Measurements from ENCODE around the gene HSBP1L1.
A peak's percentile ranks its signal among the peaks of the same experiment; 100 is the strongest.
"Not testable (repeated sequence)": the region's sequence is repeated elsewhere in the genome, so short reads cannot be mapped to it uniquely, and the experiment has no call there.

The HSBP1L1 gene

GRCh38 chr18:79988451-79989194, 24.2 kb downstream of the HSBP1L1 start, which contains the start of gene TXNL4A:
Gene TXNL4A, minus strand, starts transcription at chr18:79988563. Its CDS starts 171 bp downstream, at chr18:79988392.
- 2% methylated on average over 71 of the region's 71 CpGs for WGBS
- H2AK5ac ChIP-seq (ENCODE audit: low read length, severe bottlenecking), result no peak within 1 kb of the TSS

GRCh38 chr18:79989195-79989497, 24.7 kb downstream of the HSBP1L1 start:
- Histone ChIP-seq H3K4me2 (ENCODE audit: low read length, poor library complexity, severe bottlenecking) (peak overlapping the region; percentile 91), H3K18ac (ENCODE audit: low read depth in 1 of 2, low read length in 2 of 2) (no peak overlapping the region), H3K79me1 (replicated peaks; ENCODE audit: low read length, poor library complexity, severe bottlenecking) (peaks cover 3% of the 10 kb centered on the region), H2BK120ac (ENCODE audit: low read depth, low read length) (no peak overlapping the region), H3K14ac (ENCODE audit: low read length in 2 of 2) (no peak overlapping the region), H3K36me3 (ENCODE audit: control insufficient read depth in 1 of 2, insufficient read depth in 2 of 2, low read depth in 1 of 2, low read length in 2 of 2) (peaks cover 5 to 13% of the 10 kb centered on the region in 2 experiments), H3K23ac (ENCODE audit: low read length in 2 of 2) (no peak overlapping the region), H4K91ac (ENCODE audit: low read length) (no peak overlapping the region), H4K8ac (ENCODE audit: low read length) (no peak overlapping the region), H3K9ac (ENCODE audit: low read length) (peak overlapping the region; percentile 100), H2BK5ac (ENCODE audit: low read depth, low read length, poor library complexity, severe bottlenecking) (no peak overlapping the region), H3K4me1 (ENCODE audit: control insufficient read depth, insufficient read depth, low read depth, low read length) (peaks cover 11% of the 10 kb centered on the region), H3K27ac (ENCODE audit: low read length, poor library complexity, severe bottlenecking) (no peak overlapping the region), H2BK12ac (ENCODE audit: low read length in 2 of 2) (no peak overlapping the region), H2AK5ac (ENCODE audit: low read length, severe bottlenecking) (no peak overlapping the region), H2AFZ (ENCODE audit: low read depth, low read length) (no peak overlapping the region), H3K9me3 (ENCODE audit: control insufficient read depth, low read length) (no peaks in the 10 kb centered on the region), H3K4me3 (ENCODE audit: insufficient read depth in 1 of 2, low read depth in 1 of 2, low read length in 2 of 2) (peak overlapping the region; percentile 88 to 97), H2BK15ac (ENCODE audit: low read depth, poor library complexity, severe bottlenecking) (no peak overlapping the region), H3K27me3 (ENCODE audit: control insufficient read depth in 1 of 2, insufficient read depth in 1 of 2, low read length in 2 of 2) (no peaks in the 10 kb centered on the region), H3K4ac (ENCODE audit: low read depth in 1 of 2, low read length in 2 of 2) (peak overlapping the region in 1 of 2 experiments; percentile 89)
- WGBS, result 83% methylated on average over 14 of the region's 14 CpGs
- no peak for DNase-seq

More at GRCh38 chr18:79988451-79989194, 24.2 kb downstream of the HSBP1L1 start, which contains the start of gene TXNL4A:
- H3K9me3 ChIP-seq (ENCODE audit: control insufficient read depth, low read length), result no peaks in the 10 kb centered on the region
- peak within 1 kb of the TSS; percentile 84 to 89 for H3K4ac ChIP-seq (ENCODE audit: low read depth in 1 of 2, low read length in 2 of 2)
- peak within 1 kb of the TSS; percentile 99 for H4K8ac ChIP-seq (ENCODE audit: low read length)
- peak within 1 kb of the TSS; percentile 88 to 97 for H3K4me3 ChIP-seq (ENCODE audit: insufficient read depth in 1 of 2, low read depth in 1 of 2, low read length in 2 of 2)
- H3K27ac ChIP-seq (ENCODE audit: low read length, poor library complexity, severe bottlenecking), result peak within 1 kb of the TSS; percentile 63
- H3K9ac ChIP-seq (ENCODE audit: low read length), result peak within 1 kb of the TSS; percentile 100
- peak within 1 kb of the TSS; percentile 96 to 97 for H3K18ac ChIP-seq (ENCODE audit: low read depth in 1 of 2, low read length in 2 of 2)
- H4K91ac ChIP-seq (ENCODE audit: low read length), result peak within 1 kb of the TSS; percentile 94
- H2AFZ ChIP-seq (ENCODE audit: low read depth, low read length), result peak within 1 kb of the TSS; percentile 83
- peaks cover 13% of the 10 kb centered on the region for H3K4me1 ChIP-seq (ENCODE audit: control insufficient read depth, insufficient read depth, low read depth, low read length)
- H3K27me3 ChIP-seq (ENCODE audit: control insufficient read depth in 1 of 2, insufficient read depth in 1 of 2, low read length in 2 of 2), result no peaks in the 10 kb centered on the region
- H2BK12ac ChIP-seq (ENCODE audit: low read length in 2 of 2), result peak within 1 kb of the TSS in 1 of 2 experiments; percentile 72
- H2BK120ac ChIP-seq (ENCODE audit: low read depth, low read length), result peak within 1 kb of the TSS; percentile 54
- H3K36me3 ChIP-seq (ENCODE audit: control insufficient read depth in 1 of 2, insufficient read depth in 2 of 2, low read depth in 1 of 2, low read length in 2 of 2), result peaks cover 7 to 13% of the 10 kb centered on the region in 2 experiments
- H3K23ac ChIP-seq (ENCODE audit: low read length in 2 of 2), result peak within 1 kb of the TSS in 1 of 2 experiments; percentile 6
- peak within 1 kb of the TSS; percentile 88 for H3K14ac ChIP-seq (ENCODE audit: low read length in 2 of 2)
- H2BK5ac ChIP-seq (ENCODE audit: low read depth, low read length, poor library complexity, severe bottlenecking), result peak within 1 kb of the TSS; percentile 24
- DNase-seq, result peak; percentile 82
- H3K79me1 ChIP-seq (replicated peaks; ENCODE audit: low read length, poor library complexity, severe bottlenecking), result peaks cover 3% of the 10 kb centered on the region
- peak within 1 kb of the TSS; percentile 91 for H3K4me2 ChIP-seq (ENCODE audit: low read length, poor library complexity, severe bottlenecking)
- H2BK15ac ChIP-seq (ENCODE audit: low read depth, poor library complexity, severe bottlenecking), result peak within 1 kb of the TSS; percentile 93

GRCh38 chr18:79991494-79991893, 27.1 kb downstream of the HSBP1L1 start:
- DNase-seq, result no peak

GRCh38 chr18:79999701-80000100, 35.3 kb downstream of the HSBP1L1 start:
- not testable (repeated sequence) for H3K36me3 ChIP-seq (ENCODE audit: control insufficient read depth in 1 of 2, insufficient read depth in 2 of 2, low read depth in 1 of 2, low read length in 2 of 2); H3K79me1 ChIP-seq (replicated peaks; ENCODE audit: low read length, poor library complexity, severe bottlenecking); H2AFZ ChIP-seq (ENCODE audit: low read depth, low read length); H2BK120ac ChIP-seq (ENCODE audit: low read depth, low read length); H3K27me3 ChIP-seq (ENCODE audit: control insufficient read depth in 1 of 2, insufficient read depth in 1 of 2, low read length in 2 of 2); H3K4me2 ChIP-seq (ENCODE audit: low read length, poor library complexity, severe bottlenecking); H3K27ac ChIP-seq (ENCODE audit: low read length, poor library complexity, severe bottlenecking); H3K9me3 ChIP-seq (ENCODE audit: control insufficient read depth, low read length); H2BK12ac ChIP-seq (ENCODE audit: low read length in 2 of 2); H2BK15ac ChIP-seq (ENCODE audit: low read depth, poor library complexity, severe bottlenecking); H4K8ac ChIP-seq (ENCODE audit: low read length); H3K4me1 ChIP-seq (ENCODE audit: control insufficient read depth, insufficient read depth, low read depth, low read length); H2BK5ac ChIP-seq (ENCODE audit: low read depth, low read length, poor library complexity, severe bottlenecking); H3K23ac ChIP-seq (ENCODE audit: low read length in 2 of 2); H3K14ac ChIP-seq (ENCODE audit: low read length in 2 of 2); H3K18ac ChIP-seq (ENCODE audit: low read depth in 1 of 2, low read length in 2 of 2); H3K9ac ChIP-seq (ENCODE audit: low read length); H3K4ac ChIP-seq (ENCODE audit: low read depth in 1 of 2, low read length in 2 of 2); DNase-seq; H4K91ac ChIP-seq (ENCODE audit: low read length); H2AK5ac ChIP-seq (ENCODE audit: low read length, severe bottlenecking); H3K4me3 ChIP-seq (ENCODE audit: insufficient read depth in 1 of 2, low read depth in 1 of 2, low read length in 2 of 2)
- 78% methylated on average over 1 of the region's 2 CpGs for WGBS

More at GRCh38 chr18:79991494-79991893, 27.1 kb downstream of the HSBP1L1 start:
- no peak overlapping the region for H4K8ac ChIP-seq (ENCODE audit: low read length)
- H3K79me1 ChIP-seq (replicated peaks; ENCODE audit: low read length, poor library complexity, severe bottlenecking), result peaks cover 3% of the 10 kb centered on the region
- peaks cover 8% of the 10 kb centered on the region for H3K4me1 ChIP-seq (ENCODE audit: control insufficient read depth, insufficient read depth, low read depth, low read length)
- no peak overlapping the region for H3K23ac ChIP-seq (ENCODE audit: low read length in 2 of 2)
- H3K18ac ChIP-seq (ENCODE audit: low read depth in 1 of 2, low read length in 2 of 2), result no peak overlapping the region
- H3K4ac ChIP-seq (ENCODE audit: low read depth in 1 of 2, low read length in 2 of 2), result no peak overlapping the region
- H2AFZ ChIP-seq (ENCODE audit: low read depth, low read length), result no peak overlapping the region
- H4K91ac ChIP-seq (ENCODE audit: low read length), result no peak overlapping the region
- H2BK120ac ChIP-seq (ENCODE audit: low read depth, low read length), result no peak overlapping the region
- no peak overlapping the region for H3K14ac ChIP-seq (ENCODE audit: low read length in 2 of 2)
- no peak overlapping the region for H2BK12ac ChIP-seq (ENCODE audit: low read length in 2 of 2)
- H2BK15ac ChIP-seq (ENCODE audit: low read depth, poor library complexity, severe bottlenecking), result no peak overlapping the region
- H3K4me3 ChIP-seq (ENCODE audit: insufficient read depth in 1 of 2, low read depth in 1 of 2, low read length in 2 of 2), result no peak overlapping the region
- H3K4me2 ChIP-seq (ENCODE audit: low read length, poor library complexity, severe bottlenecking), result no peak overlapping the region
- no peak overlapping the region for H3K9ac ChIP-seq (ENCODE audit: low read length)
- no peak overlapping the region for H2AK5ac ChIP-seq (ENCODE audit: low read length, severe bottlenecking)
- H3K36me3 ChIP-seq (ENCODE audit: control insufficient read depth in 1 of 2, insufficient read depth in 2 of 2, low read depth in 1 of 2, low read length in 2 of 2), result no peaks in the 10 kb centered on the region
- H3K9me3 ChIP-seq (ENCODE audit: control insufficient read depth, low read length), result no peaks in the 10 kb centered on the region
- 93% methylated on average over 2 of the region's 2 CpGs for WGBS
- no peaks in the 10 kb centered on the region for H3K27me3 ChIP-seq (ENCODE audit: control insufficient read depth in 1 of 2, insufficient read depth in 1 of 2, low read length in 2 of 2)
- no peak overlapping the region for H3K27ac ChIP-seq (ENCODE audit: low read length, poor library complexity, severe bottlenecking)
- no peak overlapping the region for H2BK5ac ChIP-seq (ENCODE audit: low read depth, low read length, poor library complexity, severe bottlenecking)
